ENCODE data around the gene AHCYL2. TPM values are rescaled to one million over a fixed set of nuclear protein-coding genes. Genes with fewer than 3 reads are reported as not detected.
A peak's percentile ranks its signal among the peaks of the same experiment; 100 is the strongest.

Gene AHCYL2
- total and polyA plus RNA-seq, 4 experiments from 2014 or later, result 8.6 to 16.5 (median 12.1) TPM

GRCh38 chr7:129435414-129435829, 210.6 kb downstream of the AHCYL2 start:
- Mint-ChIP-seq H3K9me3 (no peaks in the 10 kb centered on the region), H3K4me1 (peaks cover 3 to 21% (median 15%) of the 10 kb centered on the region in 4 donors), H3K36me3 (peaks cover 0 to 7% of the 10 kb centered on the region in 2 donors), H3K27ac (peak overlapping the region in 1 of 7 donors; percentile 54), H3K4me3 (peak overlapping the region; percentile 61 to 94 (median 93)), H3K27me3 (peaks cover 5 to 30% of the 10 kb centered on the region in 2 donors)
- no peak for DNase-seq
- Histone ChIP-seq H3K27ac (ENCODE audit: low read depth, low read length) (no peak overlapping the region), H3K4me3 (ENCODE audit: low read length in 2 of 2) (peak overlapping the region in 1 of 2 donors; percentile 31), H3K36me3 (ENCODE audit: insufficient read depth, low read length) (no peaks in the 10 kb centered on the region), H3K4me1 (ENCODE audit: insufficient read depth, low read length) (peaks cover 17% of the 10 kb centered on the region), H3K9me3 (ENCODE audit: control insufficient read depth in 1 of 2, low read length in 2 of 2) (no peaks in the 10 kb centered on the region), H3K27me3 (ENCODE audit: insufficient read depth, low read length) (no peaks in the 10 kb centered on the region)
- intact Hi-C loops (cut with micrococcal nuclease), result loop anchor here (10.0 kb wide), 1 partner anchor 389 kb away; no protein-coding TSS in a partner anchor
- CTCF ChIA-PET (ENCODE audit: partially characterized antibody), result no interaction called here
- POLR2A ChIA-PET (ENCODE audit: partially characterized antibody), result interaction anchor here (0.6 kb wide), 1 partner anchor 888 kb away, joined by 5 read pairs; no protein-coding TSS in a partner anchor

GRCh38 chr7:129436335-129436923, 211.6 kb downstream of the AHCYL2 start:
- intact Hi-C loops (cut with micrococcal nuclease), result loop anchor here (10.0 kb wide), 1 partner anchor 388 kb away; no protein-coding TSS in a partner anchor
- Histone ChIP-seq H3K4me3 (ENCODE audit: low read length in 2 of 2) (no peak overlapping the region), H3K4me1 (ENCODE audit: insufficient read depth, low read length) (peaks cover 17% of the 10 kb centered on the region), H3K27me3 (ENCODE audit: insufficient read depth, low read length) (no peaks in the 10 kb centered on the region), H3K9me3 (ENCODE audit: control insufficient read depth in 1 of 2, low read length in 2 of 2) (no peaks in the 10 kb centered on the region), H3K36me3 (ENCODE audit: insufficient read depth, low read length) (no peaks in the 10 kb centered on the region), H3K27ac (ENCODE audit: low read depth, low read length) (no peak overlapping the region)
- DNase-seq, result no peak
- H3K4me1 Mint-ChIP-seq, result peaks cover 3 to 21% (median 15%) of the 10 kb centered on the region in 4 donors
- H3K4me3 Mint-ChIP-seq, result peak overlapping the region in 3 of 8 donors; percentile 19 to 41 (median 21)
- H3K27me3 Mint-ChIP-seq, result peaks cover 5 to 30% of the 10 kb centered on the region in 2 donors
- H3K27ac Mint-ChIP-seq, result no peak overlapping the region
- CTCF ChIA-PET (ENCODE audit: partially characterized antibody), result no interaction called here
- H3K9me3 Mint-ChIP-seq, result no peaks in the 10 kb centered on the region
- peaks cover 0 to 7% of the 10 kb centered on the region in 2 donors for H3K36me3 Mint-ChIP-seq
- POLR2A ChIA-PET (ENCODE audit: partially characterized antibody), result no interaction called here

GRCh38 chr7:129437190-129437589, 212.4 kb downstream of the AHCYL2 start:
- no peak overlapping the region for H3K4me3 ChIP-seq (ENCODE audit: low read length in 2 of 2)
- POLR2A ChIA-PET (ENCODE audit: partially characterized antibody), result no interaction called here
- intact Hi-C loops (cut with micrococcal nuclease), result loop anchor here (10.0 kb wide), 1 partner anchor 388 kb away; no protein-coding TSS in a partner anchor
- H3K36me3 Mint-ChIP-seq, result peaks cover 0 to 7% of the 10 kb centered on the region in 2 donors
- H3K27me3 Mint-ChIP-seq, result peaks cover 5 to 30% of the 10 kb centered on the region in 2 donors
- peaks cover 3 to 21% (median 15%) of the 10 kb centered on the region in 4 donors for H3K4me1 Mint-ChIP-seq
- H3K27me3 ChIP-seq (ENCODE audit: insufficient read depth, low read length), result no peaks in the 10 kb centered on the region
- H3K36me3 ChIP-seq (ENCODE audit: insufficient read depth, low read length), result no peaks in the 10 kb centered on the region
- no peak overlapping the region for H3K27ac Mint-ChIP-seq
- no peaks in the 10 kb centered on the region for H3K9me3 ChIP-seq (ENCODE audit: control insufficient read depth in 1 of 2, low read length in 2 of 2)
- no peaks in the 10 kb centered on the region for H3K9me3 Mint-ChIP-seq
- no peak for DNase-seq
- peaks cover 17% of the 10 kb centered on the region for H3K4me1 ChIP-seq (ENCODE audit: insufficient read depth, low read length)
- no peak overlapping the region for H3K4me3 Mint-ChIP-seq
- CTCF ChIA-PET (ENCODE audit: partially characterized antibody), result no interaction called here
- H3K27ac ChIP-seq (ENCODE audit: low read depth, low read length), result no peak overlapping the region

- ChIA-PET CTCF (ENCODE audit: partially characterized antibody) (no interaction called here), POLR2A (ENCODE audit: partially characterized antibody) (no interaction called here)
- H3K36me3 Mint-ChIP-seq, result peaks cover 0 to 7% of the 10 kb centered on the region in 2 donors
- no peak overlapping the region for H3K27ac Mint-ChIP-seq
- DNase-seq, result no peak
- peaks cover 5 to 30% of the 10 kb centered on the region in 2 donors for H3K27me3 Mint-ChIP-seq
- no peaks in the 10 kb centered on the region for H3K36me3 ChIP-seq (ENCODE audit: insufficient read depth, low read length)
- no peaks in the 10 kb centered on the region for H3K27me3 ChIP-seq (ENCODE audit: insufficient read depth, low read length)
- H3K4me3 Mint-ChIP-seq, result no peak overlapping the region
- no peak overlapping the region for H3K4me3 ChIP-seq (ENCODE audit: low read length in 2 of 2)
- H3K27ac ChIP-seq (ENCODE audit: low read depth, low read length), result no peak overlapping the region
- H3K9me3 ChIP-seq (ENCODE audit: control insufficient read depth in 1 of 2, low read length in 2 of 2), result no peaks in the 10 kb centered on the region
- no peaks in the 10 kb centered on the region for H3K9me3 Mint-ChIP-seq
- intact Hi-C loops (cut with micrococcal nuclease), result loop anchor here (10.0 kb wide), 1 partner anchor 386 kb away; no protein-coding TSS in a partner anchor
- H3K4me1 Mint-ChIP-seq, result peaks cover 3 to 15% (median 10%) of the 10 kb centered on the region in 4 donors
- H3K4me1 ChIP-seq (ENCODE audit: insufficient read depth, low read length), result peaks cover 13% of the 10 kb centered on the region
Measured at GRCh38 chr7:129438281-129438838, 213.5 kb downstream of the AHCYL2 start.

- intact Hi-C loops (cut with micrococcal nuclease), result loop anchor here (10.0 kb wide), 1 partner anchor 386 kb away; no protein-coding TSS in a partner anchor
- no peak for DNase-seq
- H3K4me3 Mint-ChIP-seq, result no peak overlapping the region
Measured at GRCh38 chr7:129438839-129439651, 214.2 kb downstream of the AHCYL2 start.

GRCh38 chr7:129439963-129440625, 215.3 kb downstream of the AHCYL2 start:
- H3K27me3 ChIP-seq (ENCODE audit: insufficient read depth, low read length), result no peaks in the 10 kb centered on the region
- Mint-ChIP-seq H3K36me3 (peaks cover 0 to 1% of the 10 kb centered on the region in 2 donors), H3K4me3 (no peak overlapping the region), H3K27me3 (peaks cover 5 to 24% of the 10 kb centered on the region in 2 donors), H3K4me1 (peaks cover 1 to 5% (median 3%) of the 10 kb centered on the region in 4 donors), H3K27ac (peak overlapping the region in 1 of 7 donors; percentile 38), H3K9me3 (no peaks in the 10 kb centered on the region)
- CTCF ChIA-PET (ENCODE audit: partially characterized antibody), result no interaction called here
- no peaks in the 10 kb centered on the region for H3K9me3 ChIP-seq (ENCODE audit: control insufficient read depth in 1 of 2, low read length in 2 of 2)
- no peak for DNase-seq
- H3K4me1 ChIP-seq (ENCODE audit: insufficient read depth, low read length), result peaks cover 3% of the 10 kb centered on the region
- no peak overlapping the region for H3K27ac ChIP-seq (ENCODE audit: low read depth, low read length)
- H3K4me3 ChIP-seq (ENCODE audit: low read length in 2 of 2), result no peak overlapping the region
- no peaks in the 10 kb centered on the region for H3K36me3 ChIP-seq (ENCODE audit: insufficient read depth, low read length)
- intact Hi-C loops (cut with micrococcal nuclease), result loop anchor here (10.0 kb wide), 1 partner anchor 385 kb away; no protein-coding TSS in a partner anchor
- POLR2A ChIA-PET (ENCODE audit: partially characterized antibody), result no interaction called here

More at GRCh38 chr7:129438839-129439651, 214.2 kb downstream of the AHCYL2 start:
- H3K36me3 ChIP-seq (ENCODE audit: insufficient read depth, low read length), result no peaks in the 10 kb centered on the region
- ChIA-PET POLR2A (ENCODE audit: partially characterized antibody) (no interaction called here), CTCF (ENCODE audit: partially characterized antibody) (no interaction called here)
- no peaks in the 10 kb centered on the region for H3K9me3 ChIP-seq (ENCODE audit: control insufficient read depth in 1 of 2, low read length in 2 of 2)
- Mint-ChIP-seq H3K27ac (no peak overlapping the region), H3K9me3 (no peaks in the 10 kb centered on the region), H3K4me1 (peaks cover 3 to 8% (median 6%) of the 10 kb centered on the region in 4 donors), H3K27me3 (peaks cover 5 to 26% of the 10 kb centered on the region in 2 donors), H3K36me3 (peaks cover 0 to 3% of the 10 kb centered on the region in 2 donors)
- peaks cover 9% of the 10 kb centered on the region for H3K4me1 ChIP-seq (ENCODE audit: insufficient read depth, low read length)
- H3K4me3 ChIP-seq (ENCODE audit: low read length in 2 of 2), result no peak overlapping the region
- H3K27me3 ChIP-seq (ENCODE audit: insufficient read depth, low read length), result no peaks in the 10 kb centered on the region
- no peak overlapping the region for H3K27ac ChIP-seq (ENCODE audit: low read depth, low read length)
